ENCODE results near the gene KAT6B.
"Not testable (repeated sequence)": the region's sequence is repeated elsewhere in the genome, so short reads cannot be mapped to it uniquely, and the experiment has no call there.

KAT6B gene

GRCh38 chr10:74888962-74889661 is 62.7 kb downstream of the KAT6B start:
- peak in 4 of 58 donors; percentile 2 to 23 (median 14) for DNase-seq

- no peak for DNase-seq
Measured at GRCh38 chr10:74889662-74889998, 63.2 kb downstream of the KAT6B start.

GRCh38 chr10:74890460-74890859 is 64.1 kb downstream of the KAT6B start:
- DNase-seq: no peak

- DNase-seq: peak in 12 of 58 donors; percentile 3 to 27 (median 10)
Measured at GRCh38 chr10:74891053-74891452, 64.7 kb downstream of the KAT6B start.

GRCh38 chr10:74892839-74893238 is 66.4 kb downstream of the KAT6B start:
- no peak for DNase-seq

- not testable (repeated sequence) for DNase-seq
Measured at GRCh38 chr10:74893329-74893728, 66.9 kb downstream of the KAT6B start.

- no peak for DNase-seq
Measured at GRCh38 chr10:74896788-74897527, 70.6 kb downstream of the KAT6B start.

- no peak for DNase-seq
Measured at GRCh38 chr10:74898201-74898976, 72.0 kb downstream of the KAT6B start.

GRCh38 chr10:74900297-74900696 is 73.9 kb downstream of the KAT6B start:
- DNase-seq: no peak

GRCh38 chr10:74901301-74901700 is 74.9 kb downstream of the KAT6B start:
- no peak for DNase-seq

- peak in 1 of 58 donors; percentile 3 for DNase-seq
Measured at GRCh38 chr10:74901867-74902450, 75.6 kb downstream of the KAT6B start.

- no peak for DNase-seq
Measured at GRCh38 chr10:74903491-74903890, 77.1 kb downstream of the KAT6B start.

- DNase-seq: no peak
Measured at GRCh38 chr10:74906611-74907198, 80.3 kb downstream of the KAT6B start.

GRCh38 chr10:74909670-74910069 is 83.3 kb downstream of the KAT6B start:
- DNase-seq: no peak

- no peak for DNase-seq
Measured at GRCh38 chr10:74910241-74910975, 84.0 kb downstream of the KAT6B start.

- no peak for DNase-seq
Measured at GRCh38 chr10:74910976-74911350, 84.6 kb downstream of the KAT6B start.

GRCh38 chr10:74912182-74912581 is 85.8 kb downstream of the KAT6B start:
- DNase-seq: no peak

GRCh38 chr10:74912682-74913081 is 86.3 kb downstream of the KAT6B start:
- no peak for DNase-seq

GRCh38 chr10:74913377-74913979 is 87.1 kb downstream of the KAT6B start:
- no peak for DNase-seq

- DNase-seq: no peak
Measured at GRCh38 chr10:74916283-74916682, 89.9 kb downstream of the KAT6B start.

All from anterior cingulate cortex (tissue), 58 donors.